GM10266 (cell line): Measurements from ENCODE around the gene CEACAM4.
"Not testable (repeated sequence)": the region's sequence is repeated elsewhere in the genome, so short reads cannot be mapped to it uniquely, and the experiment has no call there.

Source experiments
- DNase-seq: peaks from one replicate; pipeline ENCODE4 v3.0.0; 2012; ENCODE audit errors: extremely low spot score
- CTCF ChIP-seq: IDR thresholded peaks from 2 replicates; pipeline ENCODE4 v1.5.1; 2012; ENCODE audit warnings: mild to moderate bottlenecking, low read depth; ENCODE audit not compliant: control insufficient read depth, insufficient read depth; ENCODE audit errors: missing control alignments

CEACAM4 gene

GRCh38 chr19:41587101-41587837, 39.6 kb downstream of the CEACAM4 start:
- DNase-seq, result no peak

GRCh38 chr19:41586064-41586463, 40.8 kb downstream of the CEACAM4 start:
- DNase-seq, result no peak
- TF ChIP-seq CTCF, result no peak

More at GRCh38 chr19:41587101-41587837, 39.6 kb downstream of the CEACAM4 start:
- TF ChIP-seq CTCF, result no peak

- TF ChIP-seq CTCF, result no peak
Observed at GRCh38 chr19:41584931-41585330, 41.9 kb downstream of the CEACAM4 start.

GRCh38 chr19:41584260-41584810, 42.5 kb downstream of the CEACAM4 start:
- no peak for TF ChIP-seq CTCF
- no peak for DNase-seq

More at GRCh38 chr19:41584931-41585330, 41.9 kb downstream of the CEACAM4 start:
- DNase-seq, result no peak

GRCh38 chr19:41582577-41583182, 44.2 kb downstream of the CEACAM4 start:
- not testable (repeated sequence) for DNase-seq

GRCh38 chr19:41581068-41581467, 45.8 kb downstream of the CEACAM4 start:
- DNase-seq, result not testable (repeated sequence)

GRCh38 chr19:41578886-41579285, 48.0 kb downstream of the CEACAM4 start:
- no peak for TF ChIP-seq CTCF

GRCh38 chr19:41577833-41578232, 49.0 kb downstream of the CEACAM4 start:
- TF ChIP-seq CTCF, result no peak
- DNase-seq, result no peak

More at GRCh38 chr19:41578886-41579285, 48.0 kb downstream of the CEACAM4 start:
- DNase-seq, result no peak
